ENCODE measurements around the gene TSACC. TPM values are rescaled to one million over a fixed set of nuclear protein-coding genes. Genes with fewer than 3 reads are reported as not detected.

TSACC gene
- total and polyA plus RNA-seq, 8 donors: 0.98 TPM; not detected in 7

- WGBS, 5 donors: 84 to 94% (median 91%) methylated on average over 9 of the region's 9 CpGs
- H3K36me3 ChIP-seq: peaks cover 3 to 31% (median 20%) of the 10 kb centered on the region in 4 donors
- H3K4me1 ChIP-seq: peaks cover 14 to 57% (median 45%) of the 10 kb centered on the region in 4 donors
- H3K4me3 ChIP-seq: no peak overlapping the region
- H3K27me3 ChIP-seq: no peaks in the 10 kb centered on the region
- peak overlapping the region in 1 of 5 donors; percentile 72 for H3K27ac ChIP-seq
- intact Hi-C loops (cut with DNase I; ENCODE audit: low total_unique reads): no loop called here
- TF ChIP-seq POLR2A (IDR thresholded peaks at IDR 0.05): no peak
- no peak for TF ChIP-seq CTCF (IDR thresholded peaks at IDR 0.05)
- TF ChIP-seq EP300 (IDR thresholded peaks at IDR 0.05): no peak
- no peak for TF ChIP-seq POLR2AphosphoS5 (IDR thresholded peaks at IDR 0.05)
- DNase-seq: no peak
- H3K9me3 ChIP-seq: no peaks in the 10 kb centered on the region
Observed at GRCh38 chr1:156293895-156294294, 44.4 kb upstream of the TSACC start.

GRCh38 chr1:156295391-156295947, 42.9 kb upstream of the TSACC start, which contains the start of gene GLMP:
Gene GLMP (minus strand): TSS chr1:156295679. CDS start chr1:156295645, 34 bp downstream.
- TF ChIP-seq POLR2A (IDR thresholded peaks at IDR 0.05): no peak
- TF ChIP-seq POLR2AphosphoS5 (IDR thresholded peaks at IDR 0.05): peak; percentile 42 to 73 (median 45)
- peak; percentile 78 to 92 for DNase-seq
- H3K4me1 ChIP-seq: peaks cover 14 to 51% (median 41%) of the 10 kb centered on the region in 4 donors
- H3K27me3 ChIP-seq: no peaks in the 10 kb centered on the region
- intact Hi-C loops (cut with DNase I; ENCODE audit: low total_unique reads): no loop called here
- peak within 1 kb of the TSS; percentile 38 to 79 (median 72) for H3K27ac ChIP-seq
- no peaks in the 10 kb centered on the region for H3K9me3 ChIP-seq
- H3K4me3 ChIP-seq: peak within 1 kb of the TSS; percentile 59 to 88 (median 74)
- H3K36me3 ChIP-seq: peaks cover 0 to 18% (median 12%) of the 10 kb centered on the region in 4 donors
- WGBS, 5 donors: 0 to 1% (median 0%) methylated on average over 17 of the region's 17 CpGs

GRCh38 chr1:156298852-156299357, 39.4 kb upstream of the TSACC start, which contains the start of gene VHLL:
Gene VHLL (minus strand): TSS chr1:156299307. CDS start chr1:156299189, 118 bp downstream.
- H3K9me3 ChIP-seq: no peaks in the 10 kb centered on the region
- H3K4me1 ChIP-seq: peaks cover 8 to 20% (median 16%) of the 10 kb centered on the region in 4 donors
- H3K4me3 ChIP-seq: no peak within 1 kb of the TSS
- WGBS, 5 donors: 89 to 94% (median 90%) methylated on average over 15 to 19 of the region's 19 CpGs
- H3K36me3 ChIP-seq: peaks cover 0 to 5% (median 3%) of the 10 kb centered on the region in 4 donors
- DNase-seq: no peak
- intact Hi-C loops (cut with DNase I; ENCODE audit: low total_unique reads): no loop called here
- no peak within 1 kb of the TSS for H3K27ac ChIP-seq
- H3K27me3 ChIP-seq: no peaks in the 10 kb centered on the region
- TF ChIP-seq POLR2AphosphoS5 (IDR thresholded peaks at IDR 0.05) (no peak), CTCF (IDR thresholded peaks at IDR 0.05) (no peak), EP300 (IDR thresholded peaks at IDR 0.05) (no peak), POLR2A (IDR thresholded peaks at IDR 0.05) (no peak)

GRCh38 chr1:156303241-156303640, 35.1 kb upstream of the TSACC start:
- H3K4me3 ChIP-seq: no peak overlapping the region
- no peak overlapping the region for H3K27ac ChIP-seq
- no peaks in the 10 kb centered on the region for H3K9me3 ChIP-seq
- H3K4me1 ChIP-seq: no peaks in the 10 kb centered on the region
- intact Hi-C loops (cut with DNase I; ENCODE audit: low total_unique reads): no loop called here
- H3K36me3 ChIP-seq: peaks cover 17 to 45% (median 43%) of the 10 kb centered on the region in 4 donors
- TF ChIP-seq POLR2A (IDR thresholded peaks at IDR 0.05) (no peak), POLR2AphosphoS5 (IDR thresholded peaks at IDR 0.05) (no peak), EP300 (IDR thresholded peaks at IDR 0.05) (no peak), CTCF (IDR thresholded peaks at IDR 0.05) (no peak)
- WGBS, 5 donors: 93 to 97% (median 95%) methylated on average over 3 to 4 of the region's 4 CpGs
- no peak for DNase-seq
- no peaks in the 10 kb centered on the region for H3K27me3 ChIP-seq

- WGBS, 5 donors: 65 to 81% (median 77%) methylated on average over 2 of the region's 2 CpGs
Observed at GRCh38 chr1:156305215-156305614, 33.1 kb upstream of the TSACC start.

More at GRCh38 chr1:156305215-156305614, 33.1 kb upstream of the TSACC start:
- DNase-seq: no peak
- no peak overlapping the region for H3K27ac ChIP-seq
- TF ChIP-seq POLR2A (IDR thresholded peaks at IDR 0.05) (no peak), EP300 (IDR thresholded peaks at IDR 0.05) (no peak), POLR2AphosphoS5 (IDR thresholded peaks at IDR 0.05) (no peak), CTCF (IDR thresholded peaks at IDR 0.05) (no peak)
- H3K9me3 ChIP-seq: no peaks in the 10 kb centered on the region
- no peaks in the 10 kb centered on the region for H3K27me3 ChIP-seq
- no peaks in the 10 kb centered on the region for H3K4me1 ChIP-seq
- intact Hi-C loops (cut with DNase I; ENCODE audit: low total_unique reads): no loop called here
- H3K4me3 ChIP-seq: no peak overlapping the region
- peaks cover 37 to 65% (median 63%) of the 10 kb centered on the region in 4 donors for H3K36me3 ChIP-seq

All from stomach (tissue), 9 donors.